ENCODE data around the gene KY.

DNA sequence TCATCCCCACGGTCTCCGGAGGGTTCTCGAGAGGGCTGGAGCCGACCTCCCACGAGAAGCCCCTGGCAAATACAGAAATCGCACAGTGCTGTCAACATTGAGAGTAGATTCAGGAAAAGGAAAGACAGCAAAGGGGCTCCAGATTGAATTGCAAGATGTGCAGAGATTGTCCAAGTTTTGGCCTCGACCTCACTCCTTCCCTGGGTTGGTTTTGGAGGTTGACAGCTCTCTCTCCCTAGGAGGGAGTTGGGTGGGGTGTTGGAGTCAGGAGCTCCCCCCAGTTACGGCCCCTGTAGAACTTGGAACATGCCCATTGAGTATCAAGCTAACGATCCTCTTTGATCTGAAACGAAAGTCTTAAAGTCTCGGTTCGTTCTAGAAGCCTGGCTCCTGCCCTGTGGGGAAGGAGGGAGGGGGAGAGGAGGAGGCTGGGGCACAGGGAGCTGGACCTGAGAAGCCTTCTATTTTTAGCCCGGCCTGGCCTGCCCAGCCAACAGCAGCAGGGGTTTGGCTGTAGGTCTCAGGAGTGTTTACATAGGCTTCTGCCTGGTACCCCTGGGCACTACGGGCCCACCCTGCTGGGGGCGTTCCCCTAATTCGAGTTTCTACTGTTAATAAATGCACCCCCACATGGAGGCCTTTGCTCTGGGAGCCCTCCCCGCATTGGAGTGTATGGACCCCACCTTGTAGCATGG is 672 bp upstream of the KY start:
- TF ChIP-seq POLR2AphosphoS5 (IDR thresholded peaks at IDR 0.05; ENCODE audit: low read depth, low read length), result no peak
- no peak for TF ChIP-seq SIN3A (IDR thresholded peaks at IDR 0.05; ENCODE audit: borderline replicate concordance, insufficient read depth, low read length)
- TF ChIP-seq, protein P1, sequence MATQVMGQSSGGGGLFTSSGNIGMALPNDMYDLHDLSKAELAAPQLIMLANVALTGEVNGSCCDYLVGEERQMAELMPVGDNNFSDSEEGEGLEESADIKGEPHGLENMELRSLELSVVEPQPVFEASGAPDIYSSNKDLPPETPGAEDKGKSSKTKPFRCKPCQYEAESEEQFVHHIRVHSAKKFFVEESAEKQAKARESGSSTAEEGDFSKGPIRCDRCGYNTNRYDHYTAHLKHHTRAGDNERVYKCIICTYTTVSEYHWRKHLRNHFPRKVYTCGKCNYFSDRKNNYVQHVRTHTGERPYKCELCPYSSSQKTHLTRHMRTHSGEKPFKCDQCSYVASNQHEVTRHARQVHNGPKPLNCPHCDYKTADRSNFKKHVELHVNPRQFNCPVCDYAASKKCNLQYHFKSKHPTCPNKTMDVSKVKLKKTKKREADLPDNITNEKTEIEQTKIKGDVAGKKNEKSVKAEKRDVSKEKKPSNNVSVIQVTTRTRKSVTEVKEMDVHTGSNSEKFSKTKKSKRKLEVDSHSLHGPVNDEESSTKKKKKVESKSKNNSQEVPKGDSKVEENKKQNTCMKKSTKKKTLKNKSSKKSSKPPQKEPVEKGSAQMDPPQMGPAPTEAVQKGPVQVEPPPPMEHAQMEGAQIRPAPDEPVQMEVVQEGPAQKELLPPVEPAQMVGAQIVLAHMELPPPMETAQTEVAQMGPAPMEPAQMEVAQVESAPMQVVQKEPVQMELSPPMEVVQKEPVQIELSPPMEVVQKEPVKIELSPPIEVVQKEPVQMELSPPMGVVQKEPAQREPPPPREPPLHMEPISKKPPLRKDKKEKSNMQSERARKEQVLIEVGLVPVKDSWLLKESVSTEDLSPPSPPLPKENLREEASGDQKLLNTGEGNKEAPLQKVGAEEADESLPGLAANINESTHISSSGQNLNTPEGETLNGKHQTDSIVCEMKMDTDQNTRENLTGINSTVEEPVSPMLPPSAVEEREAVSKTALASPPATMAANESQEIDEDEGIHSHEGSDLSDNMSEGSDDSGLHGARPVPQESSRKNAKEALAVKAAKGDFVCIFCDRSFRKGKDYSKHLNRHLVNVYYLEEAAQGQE (IDR thresholded peaks at IDR 0.05; ENCODE audit: insufficient read depth in 1 of 2, low read depth in 2 of 2, low read length in 2 of 2), result no peak
